Measurements from ENCODE around the gene KLK11. TPM values are rescaled to one million over a fixed set of nuclear protein-coding genes. Genes with fewer than 3 reads are reported as not detected.

KLK11 gene
- total RNA-seq, 1 experiment from 2014 or later = not detected

DNA sequence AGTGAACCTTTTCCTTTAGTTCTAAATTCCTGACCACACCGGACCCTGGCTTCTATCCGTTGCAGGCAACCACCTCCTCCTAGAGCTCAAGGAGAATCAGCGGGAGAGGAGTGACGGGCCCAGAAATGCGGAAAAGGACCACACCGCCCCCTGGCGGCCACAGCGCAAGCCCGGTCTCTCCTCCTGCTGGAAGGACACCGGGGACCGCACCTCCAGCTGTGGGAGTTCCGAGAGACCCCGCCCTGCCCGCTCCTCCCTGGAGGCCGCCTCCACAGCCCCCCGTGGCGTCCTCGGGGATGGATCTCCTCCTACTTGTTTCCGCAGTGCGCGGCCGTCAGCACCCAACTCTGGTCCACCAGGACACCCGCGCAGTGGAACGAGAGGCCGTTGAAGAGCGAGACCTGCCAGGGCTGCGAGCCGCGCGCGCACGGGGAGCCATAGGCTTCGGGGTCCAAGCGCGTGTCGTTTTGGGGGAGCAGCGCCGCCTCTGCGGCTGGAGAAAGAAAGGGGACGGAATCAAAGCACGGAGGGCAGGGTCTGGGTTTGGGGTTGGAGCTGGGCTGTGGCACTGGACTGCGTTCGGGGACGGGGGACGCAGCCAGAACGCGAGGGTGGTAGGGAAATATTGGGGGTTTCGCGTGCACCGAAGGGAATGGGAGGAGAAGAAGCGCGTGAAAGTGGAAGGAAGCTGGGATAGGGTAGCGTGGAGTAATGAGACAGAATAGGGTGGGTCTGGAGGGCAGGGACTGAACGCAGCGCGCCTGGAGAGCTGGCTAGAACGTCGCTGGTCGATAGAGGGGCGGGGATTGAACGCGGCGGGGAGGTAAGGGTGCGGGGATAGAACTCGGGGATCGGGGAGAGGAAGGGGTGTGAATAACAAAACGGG lies 9.4 kb downstream of the KLK11 start:
- Histone ChIP-seq H3K4me3 (peak overlapping the region; percentile 38), H3K27me3 (peaks cover 22% of the 10 kb centered on the region), H3K36me3 (no peaks in the 10 kb centered on the region), H3K9me3 (no peaks in the 10 kb centered on the region; the same call in 1 of the 2 replicates)
- DNase-seq = peak; percentile 76

DNA sequence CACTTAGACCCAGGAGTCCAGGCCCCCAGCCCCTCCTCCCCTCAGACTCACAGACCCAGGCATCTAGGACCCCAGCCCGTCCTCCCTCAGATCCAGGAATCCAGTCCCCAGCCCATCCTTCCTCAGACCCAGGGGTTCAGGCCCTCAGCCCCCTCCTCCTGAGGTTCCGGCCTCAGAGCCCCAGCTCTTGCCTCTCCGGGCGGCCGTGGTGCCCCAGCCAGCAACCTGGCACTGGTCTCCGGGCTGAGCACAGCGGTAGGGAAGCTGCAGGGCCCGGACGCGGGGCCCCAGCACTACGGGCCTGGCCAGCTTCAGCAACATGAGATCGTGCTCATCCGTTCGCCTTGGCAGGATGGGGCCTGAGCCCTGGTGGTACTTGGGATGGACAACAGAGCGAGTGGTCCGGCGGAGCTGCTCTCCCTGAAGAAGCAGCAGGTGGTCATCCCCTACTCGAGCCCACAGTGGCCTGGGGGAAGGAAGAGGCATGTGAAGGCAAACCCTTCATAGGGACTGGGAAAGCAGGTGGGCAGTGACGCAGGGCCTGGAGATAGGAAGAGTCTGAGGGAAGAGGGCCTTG lies 10.6 kb downstream of the KLK11 start:
- Histone ChIP-seq H3K4me3 (no peak overlapping the region), H3K27me3 (peaks cover 22% of the 10 kb centered on the region), H3K36me3 (no peaks in the 10 kb centered on the region), H3K9me3 (no peaks in the 10 kb centered on the region; the same call in 1 of the 2 replicates)
- no peak for DNase-seq

DNA sequence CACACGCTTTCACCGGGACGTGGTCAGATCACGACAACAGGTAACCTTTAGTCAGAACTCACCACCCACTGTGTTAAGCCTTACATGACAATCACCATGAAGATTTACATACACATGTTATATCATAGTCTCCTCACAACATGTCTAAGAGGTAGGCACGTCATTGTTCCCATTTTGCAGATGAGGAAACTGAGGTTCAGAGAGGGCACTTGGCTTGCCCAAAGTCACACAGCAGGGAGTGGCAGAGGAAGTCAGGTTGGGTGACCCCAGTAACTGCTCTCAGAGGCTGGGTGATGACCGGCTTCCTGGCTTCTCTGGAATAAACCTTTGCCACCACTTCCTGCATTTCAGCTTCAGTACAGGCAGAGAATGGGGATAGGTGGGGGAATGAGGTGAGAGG lies 12.2 kb downstream of the KLK11 start:
- H3K36me3 ChIP-seq = no peaks in the 10 kb centered on the region
- H3K27me3 ChIP-seq = peaks cover 21% of the 10 kb centered on the region
- no peak overlapping the region for H3K4me3 ChIP-seq
- no peaks in the 10 kb centered on the region; the same call in 1 of the 2 replicates for H3K9me3 ChIP-seq
- DNase-seq = no peak

DNA sequence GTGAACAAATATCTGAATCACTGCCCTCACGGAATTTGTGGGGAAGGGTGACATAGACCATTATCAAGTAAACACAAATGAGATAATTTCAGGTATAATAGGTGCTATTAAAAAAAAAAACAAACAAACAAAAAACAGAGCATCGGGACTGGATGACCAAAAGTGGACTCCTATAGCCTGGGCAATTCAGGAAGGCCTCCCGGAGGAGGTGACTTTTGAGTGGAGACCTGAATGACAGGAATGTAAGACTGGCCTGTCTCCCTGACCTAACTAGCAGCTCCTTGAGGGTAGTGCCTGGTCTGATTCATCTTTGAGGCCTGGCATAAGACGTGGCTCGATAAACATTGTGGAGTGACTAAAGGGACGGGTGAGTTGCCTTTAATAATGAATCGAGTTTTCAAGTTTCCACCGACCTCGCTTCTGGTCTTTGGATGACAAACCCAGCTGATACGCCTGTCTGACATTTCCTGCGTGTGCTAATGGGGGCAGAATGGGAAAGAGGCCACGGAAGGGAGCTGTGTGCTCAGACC lies 13.7 kb downstream of the KLK11 start:
- Histone ChIP-seq H3K27me3 (peaks cover 10% of the 10 kb centered on the region; the same call in 1 of the 2 replicates), H3K4me3 (no peak overlapping the region), H3K9me3 (no peaks in the 10 kb centered on the region; the same call in 1 of the 2 replicates), H3K36me3 (no peaks in the 10 kb centered on the region)
- peak; percentile 11 for DNase-seq

DNA sequence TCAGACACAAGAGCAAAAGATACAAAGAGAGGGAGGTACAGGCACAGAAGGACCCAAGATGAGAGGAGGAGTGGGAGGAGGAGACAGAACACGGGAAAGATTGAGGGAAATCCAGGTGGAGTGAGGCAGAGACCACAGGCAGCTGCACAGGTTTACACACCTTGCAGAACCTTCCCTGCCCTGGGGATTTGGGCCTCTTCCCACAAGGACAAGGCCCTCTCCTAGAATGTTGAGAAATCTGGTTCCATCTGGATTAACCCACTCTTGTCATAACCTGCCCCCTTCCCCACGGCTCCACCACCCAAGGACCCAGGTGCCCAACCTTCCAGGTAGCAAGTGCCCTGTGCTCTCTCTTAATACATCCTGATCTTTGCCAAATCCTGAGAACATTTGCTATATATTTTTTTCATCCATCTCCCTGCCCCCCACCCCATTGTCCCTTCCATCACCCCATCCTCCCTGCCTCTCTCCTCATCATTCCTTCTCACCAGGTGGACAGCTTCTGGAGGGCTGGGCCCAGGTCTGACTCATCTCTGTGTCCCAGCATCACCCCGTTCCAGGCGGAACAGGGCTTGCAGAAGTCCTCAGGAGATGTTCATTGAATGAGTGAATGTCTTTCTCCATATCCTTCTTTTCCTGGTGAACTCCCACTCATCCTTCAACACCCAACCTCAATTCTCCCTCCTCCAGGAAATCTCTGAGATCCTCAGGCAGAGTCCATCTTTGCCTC lies 16.2 kb downstream of the KLK11 start:
- Histone ChIP-seq H3K4me3 (no peak overlapping the region), H3K36me3 (no peaks in the 10 kb centered on the region), H3K9me3 (no peaks in the 10 kb centered on the region), H3K27me3 (peaks cover 6% of the 10 kb centered on the region)
- no peak for DNase-seq

DNA sequence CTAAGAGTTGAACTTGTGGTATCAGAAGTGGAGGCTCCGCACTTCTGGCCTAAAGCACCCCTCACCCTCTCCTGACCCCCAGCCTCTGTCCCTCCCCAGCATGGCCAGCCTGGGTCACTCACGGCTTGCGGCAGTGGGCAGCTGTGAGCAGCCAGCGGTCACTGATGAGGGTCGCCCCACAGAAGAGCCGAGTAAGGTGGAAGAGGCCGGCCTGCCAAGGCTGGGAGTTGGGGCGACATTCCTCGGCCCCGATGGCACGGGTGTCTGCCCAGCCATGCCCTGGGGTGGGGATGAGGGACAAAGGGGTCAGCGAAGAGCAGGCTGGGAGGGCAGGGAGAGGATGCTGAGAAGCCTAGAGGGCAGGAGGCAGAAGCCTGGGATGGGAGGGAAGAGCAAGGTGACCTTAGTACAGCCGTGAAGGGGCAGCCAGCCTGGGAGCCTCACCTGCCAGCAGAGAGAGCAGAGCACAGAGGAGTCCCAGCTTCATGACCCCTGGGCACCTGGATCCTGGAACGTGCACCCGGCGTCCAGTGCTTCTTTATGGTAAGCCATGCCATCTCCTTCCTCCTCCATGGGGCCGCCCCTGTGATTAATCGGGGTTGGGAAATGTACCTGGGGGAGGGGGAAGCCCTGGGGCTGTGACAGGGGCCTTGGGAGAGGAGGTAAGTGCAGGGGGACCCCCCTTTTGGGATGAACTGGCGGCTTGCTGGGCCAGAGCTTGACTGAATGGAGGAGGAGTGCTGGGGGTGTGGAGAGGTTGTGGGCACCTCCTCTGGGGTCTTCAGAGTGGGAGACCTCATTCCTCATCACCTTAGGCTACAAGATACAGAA lies 17.1 kb downstream of the KLK11 start:
- no peaks in the 10 kb centered on the region for H3K36me3 ChIP-seq
- no peak for DNase-seq
- no peak overlapping the region for H3K4me3 ChIP-seq
- H3K27me3 ChIP-seq = peaks cover 9% of the 10 kb centered on the region
- no peaks in the 10 kb centered on the region for H3K9me3 ChIP-seq

DNA sequence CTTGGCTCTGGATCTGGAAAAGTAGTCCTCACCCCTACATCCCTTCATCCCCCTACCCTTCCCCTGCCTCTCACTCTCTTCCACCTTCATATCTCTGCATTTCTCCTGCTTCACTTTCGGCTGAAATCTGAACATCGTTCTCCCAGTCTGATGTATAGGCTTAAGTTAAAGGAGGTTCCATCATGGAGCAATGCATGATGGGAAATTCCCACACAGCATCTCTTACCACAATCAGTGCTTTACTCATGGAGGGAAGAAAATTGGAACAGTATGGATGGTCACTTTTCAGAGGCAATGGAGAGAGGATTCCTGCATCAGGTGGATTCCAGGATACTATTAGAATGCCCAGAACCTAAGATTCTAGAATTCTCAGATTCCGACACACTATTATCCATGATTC lies 18.9 kb downstream of the KLK11 start:
- Histone ChIP-seq H3K36me3 (no peaks in the 10 kb centered on the region), H3K9me3 (no peaks in the 10 kb centered on the region), H3K4me3 (no peak overlapping the region), H3K27me3 (peaks cover 9% of the 10 kb centered on the region)
- no peak for DNase-seq

DNA sequence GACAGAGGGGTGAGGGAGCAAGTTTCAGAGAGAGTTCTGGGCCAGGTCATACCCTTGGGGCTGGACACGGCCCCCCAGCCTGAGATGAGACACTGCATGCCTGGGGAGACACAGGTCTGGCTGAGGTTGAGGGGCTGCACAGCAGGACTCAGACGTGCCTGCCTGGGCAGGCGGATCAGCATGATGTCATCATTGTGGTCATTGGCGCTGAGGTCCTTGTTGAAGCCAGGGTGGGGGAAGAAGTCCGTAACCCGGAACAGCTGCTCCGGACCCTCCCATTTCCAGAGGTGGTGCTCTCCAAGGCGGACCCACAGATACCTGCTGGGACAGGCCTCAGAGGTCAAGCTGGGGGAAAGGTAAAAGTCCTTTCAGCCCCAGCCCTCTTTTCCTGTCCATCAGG lies 20.0 kb downstream of the KLK11 start:
- Histone ChIP-seq H3K9me3 (no peaks in the 10 kb centered on the region), H3K36me3 (no peaks in the 10 kb centered on the region), H3K27me3 (peaks cover 9% of the 10 kb centered on the region), H3K4me3 (no peak overlapping the region)
- DNase-seq = peak; percentile 61

DNA sequence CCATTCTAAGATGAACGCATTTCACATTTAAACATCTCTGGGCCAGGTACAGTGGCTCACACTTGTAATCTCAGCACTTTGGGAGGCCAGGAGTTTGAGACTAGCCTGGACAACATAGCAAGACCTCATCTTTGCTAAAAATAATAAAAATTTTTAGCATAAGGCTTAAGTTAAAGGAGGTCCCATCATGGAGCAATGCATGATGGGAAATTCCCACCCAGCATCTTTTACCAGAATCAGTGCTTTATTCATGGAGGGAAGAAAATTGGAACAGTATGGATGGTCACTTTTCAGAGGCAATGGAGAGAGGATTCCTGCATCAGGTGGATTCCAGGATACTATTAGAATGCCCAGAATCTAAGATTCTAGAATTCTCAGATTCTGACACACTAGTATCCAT lies 21.2 kb downstream of the KLK11 start:
- no peak overlapping the region for H3K4me3 ChIP-seq
- DNase-seq = no peak
- H3K36me3 ChIP-seq = no peaks in the 10 kb centered on the region
- H3K27me3 ChIP-seq = peaks cover 7% of the 10 kb centered on the region
- H3K9me3 ChIP-seq = no peaks in the 10 kb centered on the region

DNA sequence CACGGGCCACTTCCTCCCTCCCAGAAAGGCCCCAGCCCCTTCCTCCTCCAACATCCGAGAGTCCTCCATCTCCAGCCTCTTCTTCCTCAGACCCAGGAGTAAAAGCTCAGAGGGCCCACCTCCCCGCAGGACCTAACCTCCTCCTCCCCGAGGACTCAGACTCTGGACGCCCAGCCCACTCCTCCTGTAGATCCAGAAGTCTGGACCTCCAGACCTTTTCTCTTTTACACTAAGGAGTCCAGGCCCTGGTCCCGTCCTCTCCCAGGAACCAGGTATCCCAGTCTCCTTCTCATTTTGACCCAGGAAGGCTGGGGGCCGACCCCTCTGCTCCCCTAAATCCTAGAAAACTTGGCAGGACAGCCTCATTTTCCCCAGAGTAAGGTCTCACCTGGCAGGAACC lies 23.1 kb downstream of the KLK11 start:
- DNase-seq = no peak
- H3K27me3 ChIP-seq = peaks cover 8% of the 10 kb centered on the region
- H3K9me3 ChIP-seq = no peaks in the 10 kb centered on the region
- H3K36me3 ChIP-seq = no peaks in the 10 kb centered on the region
- no peak overlapping the region for H3K4me3 ChIP-seq

DNA sequence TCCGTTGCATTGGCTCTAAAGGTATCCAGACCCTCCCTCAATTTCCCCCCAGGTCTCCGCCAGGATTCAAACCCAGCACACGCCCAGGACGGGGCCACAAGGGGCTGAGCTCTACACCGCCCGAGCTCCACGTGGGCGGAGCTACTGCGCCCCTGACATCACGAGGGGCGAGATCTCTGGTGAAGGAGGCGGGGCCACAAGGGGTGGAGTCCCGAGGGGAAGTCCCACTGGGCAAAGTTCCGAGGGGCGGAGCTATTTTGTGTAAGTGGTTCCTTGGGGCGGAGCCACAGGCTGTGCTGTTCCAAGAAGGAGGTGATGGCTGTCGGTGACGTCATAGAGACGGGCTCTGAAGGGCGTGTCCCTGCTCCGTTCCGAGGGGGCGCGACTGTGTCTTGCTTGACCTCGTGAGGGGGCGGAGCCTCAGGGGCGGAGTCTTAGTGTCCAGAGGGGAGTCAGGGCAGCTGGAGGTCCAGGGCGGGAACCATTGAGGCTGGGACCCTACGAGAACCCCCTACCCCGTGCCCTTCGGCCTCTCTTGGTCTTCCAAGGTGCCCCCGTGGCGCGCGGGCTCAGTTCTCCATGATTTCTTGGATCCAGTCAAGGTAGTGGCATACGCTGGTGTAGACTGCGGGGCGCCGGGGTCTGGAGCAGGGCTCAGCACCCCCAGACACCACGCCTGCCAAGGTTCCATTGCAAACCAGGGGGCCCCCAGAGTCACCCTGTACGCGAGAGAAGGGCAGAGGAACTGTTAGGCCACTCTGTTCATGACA lies 23.7 kb downstream of the KLK11 start:
- no peaks in the 10 kb centered on the region for H3K9me3 ChIP-seq
- no peak overlapping the region for H3K4me3 ChIP-seq
- H3K27me3 ChIP-seq = peaks cover 14% of the 10 kb centered on the region
- peak; percentile 24 for DNase-seq
- no peaks in the 10 kb centered on the region for H3K36me3 ChIP-seq

DNA sequence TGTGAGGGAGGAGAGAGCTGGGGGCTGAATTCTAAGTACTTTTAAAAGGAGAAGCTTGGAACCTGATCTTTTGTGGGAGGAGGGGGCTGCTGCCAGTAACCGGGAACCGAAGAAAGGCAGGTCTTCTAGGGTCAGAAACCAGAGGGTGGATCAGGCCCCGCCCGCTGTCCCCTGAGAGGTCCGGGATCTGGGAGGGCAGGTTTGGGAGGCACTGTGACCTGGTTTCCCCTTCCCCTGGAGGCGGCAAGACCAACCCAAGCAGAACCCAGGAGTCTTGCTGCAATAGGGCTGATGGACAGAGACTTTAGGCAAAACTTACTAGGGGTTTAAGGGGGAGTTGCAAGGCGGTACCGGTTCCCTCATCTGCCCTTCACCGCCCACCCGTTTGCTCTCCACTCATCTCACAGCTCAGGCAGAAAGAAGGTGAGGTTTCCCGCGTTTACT lies 24.3 kb downstream of the KLK11 start:
- no peaks in the 10 kb centered on the region for H3K9me3 ChIP-seq
- DNase-seq = no peak
- no peak overlapping the region for H3K4me3 ChIP-seq
- H3K27me3 ChIP-seq = peaks cover 19% of the 10 kb centered on the region
- H3K36me3 ChIP-seq = no peaks in the 10 kb centered on the region

DNA sequence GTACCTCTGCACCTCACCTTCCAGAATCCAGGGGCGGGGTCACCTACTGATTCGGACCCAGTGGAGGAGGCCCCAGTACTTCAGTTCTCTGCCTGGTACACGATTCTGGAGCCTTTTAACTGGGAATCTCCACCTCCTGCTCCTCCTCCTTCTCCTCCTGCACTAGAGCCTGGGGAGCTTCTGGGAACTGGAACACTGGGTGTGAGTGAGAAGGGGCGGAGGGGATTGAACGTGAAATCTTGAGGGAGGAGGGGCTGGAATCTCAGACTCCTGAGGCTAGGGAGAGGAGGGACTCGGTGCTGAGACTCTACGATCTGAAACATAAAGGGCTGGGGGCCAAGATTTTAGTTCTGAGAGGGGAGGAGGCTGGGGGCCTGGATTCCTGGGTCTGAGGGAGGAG lies 24.9 kb downstream of the KLK11 start, which contains the start of gene KLK8:
Gene KLK8 (minus strand): TSS at position 90 of the 400 bp plus-strand sequence. CDS start 437 bp downstream, outside the sequence.
- DNase-seq = no peak
- H3K9me3 ChIP-seq = no peaks in the 10 kb centered on the region
- no peak within 1 kb of the TSS for H3K4me3 ChIP-seq
- H3K36me3 ChIP-seq = no peaks in the 10 kb centered on the region
- H3K27me3 ChIP-seq = peaks cover 21% of the 10 kb centered on the region

DNA sequence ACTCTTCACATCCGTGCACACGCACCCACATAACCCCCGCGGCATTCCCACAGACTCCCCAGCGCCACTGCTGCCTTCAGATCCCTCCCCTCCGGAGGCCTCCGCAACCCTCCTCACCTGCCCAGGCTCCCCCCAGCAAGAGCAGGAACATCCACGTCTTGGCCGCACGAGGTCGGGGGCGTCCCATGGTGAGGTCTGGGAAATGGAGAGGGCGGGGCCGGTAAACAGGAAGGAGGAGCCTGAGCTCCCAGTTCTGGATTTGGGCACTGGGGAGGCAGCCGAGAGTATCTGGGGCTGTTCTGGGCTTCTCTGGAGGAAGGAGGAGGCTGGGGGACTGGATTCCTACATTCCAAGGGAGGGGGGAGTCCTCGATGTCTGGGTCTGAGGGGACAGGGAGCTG lies 25.4 kb downstream of the KLK11 start:
- H3K4me3 ChIP-seq = no peak overlapping the region
- no peaks in the 10 kb centered on the region for H3K36me3 ChIP-seq
- DNase-seq = no peak
- H3K9me3 ChIP-seq = no peaks in the 10 kb centered on the region
- H3K27me3 ChIP-seq = peaks cover 26% of the 10 kb centered on the region

DNA sequence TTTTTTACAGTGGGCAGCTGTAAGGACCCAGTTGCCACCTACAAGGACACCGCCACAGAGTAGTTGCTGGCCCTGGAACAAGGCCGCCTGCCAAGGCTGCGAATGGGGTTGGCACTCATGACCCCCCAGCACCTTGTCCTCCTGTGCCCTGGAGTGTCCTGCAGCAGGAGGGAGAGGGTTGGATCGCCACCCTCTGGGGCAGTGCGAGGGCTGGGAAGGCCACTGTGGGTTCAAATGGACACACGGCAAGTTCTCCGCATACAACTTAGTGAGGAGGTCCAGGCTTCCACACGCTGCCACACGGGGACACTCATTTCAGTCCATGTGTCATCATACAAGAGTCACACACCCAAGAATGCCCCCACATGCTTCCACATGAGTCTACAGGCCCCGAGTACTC lies 26.0 kb downstream of the KLK11 start:
- DNase-seq = no peak
- peaks cover 29% of the 10 kb centered on the region for H3K27me3 ChIP-seq
- H3K4me3 ChIP-seq = no peak overlapping the region
- H3K36me3 ChIP-seq = no peaks in the 10 kb centered on the region
- H3K9me3 ChIP-seq = no peaks in the 10 kb centered on the region
